Activated B cell treated with CpG ODN at 0.5 μM for 24 hours (primary cell): ENCODE data around the gene PCSK4. TPM values are rescaled to one million over a fixed set of nuclear protein-coding genes. Genes with fewer than 3 reads are reported as not detected.

Source experiments
- ATAC-seq: fragments of 200-7000 bp; cut with Tn5 transposase; one replicate; pipeline ENCODE4 v1.10.0; 2021; ENCODE audit warnings: low read depth, mild to moderate bottlenecking, moderate library complexity
- CTCF ChIA-PET: fragments of 350-600 bp; sonication (Branson Sonifier 250); formaldehyde crosslinking; loops from one replicate; lab custom pipeline; 2021; ENCODE audit warnings: antibody characterized with exemption; lab: Charles Lee
- POLR2A ChIA-PET: fragments of 350-600 bp; sonication (Branson Sonifier 250); formaldehyde crosslinking; loops from one replicate; lab custom pipeline; 2021; ENCODE audit warnings: antibody characterized with exemption; lab: Charles Lee
- DNase-seq: peaks from one replicate; pipeline ENCODE4 v3.0.0; 2022
- H3K27ac Mint-ChIP-seq: one replicate; pipeline ENCODE4 v1.8.0; 2020; ENCODE audit warnings: mixed read lengths
- H3K27me3 Mint-ChIP-seq: one replicate; pipeline ENCODE4 v1.8.0; 2021; ENCODE audit warnings: mixed read lengths
- H3K36me3 Mint-ChIP-seq: one replicate; pipeline ENCODE4 v1.8.0; 2021; ENCODE audit warnings: low read depth, mixed read lengths
- H3K4me1 Mint-ChIP-seq: one replicate; pipeline ENCODE4 v1.8.0; 2021; ENCODE audit warnings: mixed read lengths
- H3K4me3 Mint-ChIP-seq: one replicate; pipeline ENCODE4 v1.8.0; 2020; ENCODE audit warnings: mild to moderate bottlenecking, mixed read lengths
- H3K9me3 Mint-ChIP-seq: one replicate; pipeline ENCODE4 v1.8.0; 2020; ENCODE audit warnings: mixed read lengths
- intact Hi-C: fragments of 100-400 bp; cut with micrococcal nuclease; formaldehyde crosslinking; loops from one replicate; pipeline ENCODE4 v1.15.1; 2024
- total RNA-seq: library from RNA; stranded (reverse); gene quantifications from 2 replicates; pipeline ENCODE4 v1.2.3, GENCODE V29; 2022
- TF ChIP-seq, protein P1 (sequence below): fragments of 200-600 bp; IDR thresholded peaks from one replicate; pipeline ENCODE4 v1.8.0; 2022; ENCODE audit warnings: antibody characterized with exemption, mild to moderate bottlenecking

PCSK4 gene
- total RNA-seq, 1 donor from 2014 or later, result 1.3 TPM

DNA sequence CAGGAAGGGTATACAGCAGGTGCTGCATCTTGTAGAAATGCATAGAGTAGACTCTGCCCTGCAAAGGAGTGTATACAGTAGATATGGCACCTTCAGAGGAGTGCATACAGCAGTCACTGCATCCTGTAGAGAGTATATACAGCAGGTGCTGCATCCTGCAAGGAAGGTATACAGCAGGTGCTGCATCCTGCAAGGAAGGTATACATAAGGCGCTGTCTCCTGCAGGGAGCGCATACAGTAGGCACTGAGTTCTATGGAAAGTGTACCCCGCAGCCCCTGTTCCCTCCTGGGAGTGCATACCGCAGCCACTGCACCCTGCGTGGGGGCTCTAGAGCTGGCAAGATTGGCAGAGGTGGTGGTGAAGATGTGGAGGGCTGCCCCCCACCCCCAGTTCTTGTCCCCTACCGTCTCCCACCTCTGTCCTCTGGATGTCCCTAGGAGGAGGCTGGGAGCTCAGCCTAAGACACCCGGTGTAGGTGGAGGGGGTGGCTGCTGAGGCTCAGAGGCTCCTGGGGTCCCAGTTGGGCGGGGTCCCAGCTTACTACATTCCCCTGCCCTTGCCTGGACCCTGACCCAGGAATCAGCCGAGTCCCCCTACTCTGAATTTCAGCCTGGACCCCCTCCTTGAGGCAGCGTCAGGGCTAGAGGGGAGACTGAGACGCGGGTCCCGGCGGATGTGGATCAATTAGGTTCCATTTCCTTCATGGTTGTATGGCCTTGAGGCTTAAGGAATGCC lies 25.0 kb upstream of the PCSK4 start:
- ATAC-seq (no peak), DNase-seq (no peak)
- ChIA-PET POLR2A (interaction anchor here (0.6 kb wide), 1 partner anchor 281 kb away, joined by 4 read pairs; no protein-coding TSS in a partner anchor), CTCF (no interaction called here)
- Mint-ChIP-seq H3K4me3 (no peak overlapping the region), H3K36me3 (no peaks in the 10 kb centered on the region), H3K9me3 (no peaks in the 10 kb centered on the region), H3K27me3 (peaks cover 39% of the 10 kb centered on the region), H3K4me1 (peaks cover 5% of the 10 kb centered on the region), H3K27ac (no peak overlapping the region)
- intact Hi-C loops, result loop anchor here (2.0 kb wide), 1 partner anchor 40 kb away; no protein-coding TSS in a partner anchor
- TF ChIP-seq, protein P1, sequence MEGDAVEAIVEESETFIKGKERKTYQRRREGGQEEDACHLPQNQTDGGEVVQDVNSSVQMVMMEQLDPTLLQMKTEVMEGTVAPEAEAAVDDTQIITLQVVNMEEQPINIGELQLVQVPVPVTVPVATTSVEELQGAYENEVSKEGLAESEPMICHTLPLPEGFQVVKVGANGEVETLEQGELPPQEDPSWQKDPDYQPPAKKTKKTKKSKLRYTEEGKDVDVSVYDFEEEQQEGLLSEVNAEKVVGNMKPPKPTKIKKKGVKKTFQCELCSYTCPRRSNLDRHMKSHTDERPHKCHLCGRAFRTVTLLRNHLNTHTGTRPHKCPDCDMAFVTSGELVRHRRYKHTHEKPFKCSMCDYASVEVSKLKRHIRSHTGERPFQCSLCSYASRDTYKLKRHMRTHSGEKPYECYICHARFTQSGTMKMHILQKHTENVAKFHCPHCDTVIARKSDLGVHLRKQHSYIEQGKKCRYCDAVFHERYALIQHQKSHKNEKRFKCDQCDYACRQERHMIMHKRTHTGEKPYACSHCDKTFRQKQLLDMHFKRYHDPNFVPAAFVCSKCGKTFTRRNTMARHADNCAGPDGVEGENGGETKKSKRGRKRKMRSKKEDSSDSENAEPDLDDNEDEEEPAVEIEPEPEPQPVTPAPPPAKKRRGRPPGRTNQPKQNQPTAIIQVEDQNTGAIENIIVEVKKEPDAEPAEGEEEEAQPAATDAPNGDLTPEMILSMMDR, result no peak

DNA sequence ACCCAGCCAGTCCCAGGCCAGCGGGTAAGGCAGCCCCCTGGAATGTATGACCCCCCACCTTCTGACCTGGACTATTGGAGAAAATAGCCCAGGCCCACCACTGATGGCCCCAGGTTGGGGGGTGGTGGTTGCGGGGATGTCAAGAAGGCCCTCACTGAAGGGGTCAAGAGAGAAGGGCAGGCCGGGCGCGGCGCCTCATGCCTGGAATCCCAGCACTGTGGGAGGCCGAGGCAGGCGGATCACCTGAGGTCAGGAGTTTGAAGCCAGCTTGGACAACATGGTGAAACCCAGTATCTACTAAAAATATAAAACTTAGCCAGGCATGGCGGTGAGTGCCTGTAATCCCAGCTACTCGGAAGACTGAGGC lies 24.1 kb upstream of the PCSK4 start:
- ATAC-seq (no peak), DNase-seq (no peak)
- no peak overlapping the region for H3K27ac Mint-ChIP-seq
- H3K4me3 Mint-ChIP-seq, result no peak overlapping the region
- POLR2A ChIA-PET, result interaction anchor here (0.7 kb wide), 1 partner anchor 245 kb away, joined by 9 read pairs; no protein-coding TSS in a partner anchor
- peaks cover 5% of the 10 kb centered on the region for H3K4me1 Mint-ChIP-seq
- CTCF ChIA-PET, result no interaction called here
- intact Hi-C loops, result loop anchor here (2.0 kb wide), 1 partner anchor 41 kb away; no protein-coding TSS in a partner anchor
- TF ChIP-seq, protein P1, result no peak
- no peaks in the 10 kb centered on the region for H3K9me3 Mint-ChIP-seq
- no peaks in the 10 kb centered on the region for H3K36me3 Mint-ChIP-seq
- peaks cover 44% of the 10 kb centered on the region for H3K27me3 Mint-ChIP-seq

DNA sequence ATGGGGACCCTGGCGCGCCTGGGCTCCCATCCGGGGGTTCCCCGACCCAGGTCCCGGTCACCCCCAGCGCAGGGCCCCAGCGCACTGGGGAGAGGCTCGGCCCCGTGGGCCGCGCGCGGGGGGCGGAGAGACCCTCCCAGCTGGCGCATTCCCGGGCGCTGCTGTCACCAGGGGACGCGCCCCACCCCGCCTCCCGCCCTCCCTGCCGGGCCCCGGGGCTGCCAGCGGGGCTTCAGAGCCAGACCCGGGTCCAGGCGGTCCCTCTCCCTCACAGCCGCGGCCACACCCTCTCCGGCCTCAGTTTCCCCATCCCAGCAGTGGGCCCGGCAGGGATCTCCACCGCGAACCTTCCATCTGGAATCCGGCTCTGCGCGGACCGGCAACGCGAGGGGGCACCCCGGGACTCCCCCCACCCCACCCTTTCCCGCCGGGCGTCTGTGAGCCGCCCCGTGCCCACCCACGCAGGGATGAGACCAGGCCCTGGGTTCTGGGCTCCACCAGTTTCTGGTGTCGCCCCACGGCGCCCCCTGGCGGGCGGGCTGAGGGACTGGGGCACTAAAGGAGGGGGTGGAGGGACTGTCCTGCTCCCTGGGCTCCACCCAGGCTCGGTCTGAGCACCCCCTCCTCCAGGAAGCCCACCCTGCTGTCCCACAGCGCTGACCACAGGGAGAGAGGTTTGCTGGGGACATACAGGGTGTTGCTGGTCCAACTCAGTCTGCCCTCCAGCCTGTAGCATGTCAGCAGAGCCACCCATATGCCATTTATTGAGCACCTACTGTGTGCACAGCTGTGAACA lies 23.5 kb upstream of the PCSK4 start:
- ChIA-PET CTCF (no interaction called here), POLR2A (interaction anchor here (0.7 kb wide), 1 partner anchor 244 kb away, joined by 9 read pairs; no protein-coding TSS in a partner anchor)
- Mint-ChIP-seq H3K36me3 (no peaks in the 10 kb centered on the region), H3K27ac (no peak overlapping the region), H3K4me1 (peaks cover 5% of the 10 kb centered on the region), H3K4me3 (no peak overlapping the region), H3K9me3 (no peaks in the 10 kb centered on the region), H3K27me3 (peaks cover 43% of the 10 kb centered on the region)
- TF ChIP-seq, protein P1, result no peak
- intact Hi-C loops, result loop anchor here (2.0 kb wide), 3 partner anchors 41 to 75 kb away; partner anchors contain the start of gene RPS15
- ATAC-seq (peak; percentile 57), DNase-seq (peak; percentile 51)

DNA sequence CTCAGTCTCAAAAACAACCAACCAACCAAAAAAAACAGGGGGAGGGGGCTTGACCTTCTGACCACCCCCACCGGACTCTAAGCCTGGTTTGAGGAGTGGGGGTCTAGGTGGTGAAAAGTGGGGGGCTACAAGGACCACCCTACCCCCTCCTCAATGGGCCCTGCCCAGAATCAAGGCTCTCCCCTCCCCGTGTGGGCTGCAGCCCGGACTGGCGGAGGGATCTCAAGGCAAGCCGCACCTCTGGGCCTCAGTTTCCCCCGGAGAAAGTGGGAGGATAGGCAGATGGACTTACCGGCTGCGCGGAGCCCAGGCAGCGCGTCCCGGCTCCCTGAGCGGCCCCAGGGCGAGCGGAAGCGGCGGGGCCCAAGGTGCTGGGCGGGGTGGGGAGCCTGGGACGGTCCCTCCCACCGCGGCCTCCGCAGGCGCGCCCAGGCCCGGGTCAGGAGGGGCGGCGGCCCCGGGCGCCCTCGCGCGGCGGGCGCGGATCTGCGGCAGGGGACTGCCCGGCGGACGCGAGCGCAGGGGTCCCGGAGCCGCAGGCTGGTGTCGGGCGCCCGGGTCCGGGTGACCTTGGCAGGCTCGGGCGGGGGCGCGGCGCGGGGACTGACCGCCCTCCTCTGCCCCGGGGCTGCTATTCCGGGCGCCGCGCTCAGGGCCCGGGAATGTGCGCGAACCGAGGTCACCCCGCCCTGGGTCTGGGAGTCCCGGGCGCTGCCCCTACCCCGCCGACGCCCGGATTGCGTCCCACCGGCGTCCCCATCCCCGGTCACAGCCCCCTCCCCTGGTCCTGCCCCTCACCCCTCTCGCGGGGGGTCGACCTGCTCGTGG lies 22.7 kb upstream of the PCSK4 start, which contains the start of gene ADAMTSL5:
TSS of gene ADAMTSL5 (minus strand) at position 349 of the 828 bp plus-strand sequence. CDS start 2,076 bp downstream, outside the sequence.
- ChIA-PET POLR2A (no interaction called here), CTCF (no interaction called here)
- peaks cover 36% of the 10 kb centered on the region for H3K27me3 Mint-ChIP-seq
- peak within 1 kb of the TSS; percentile 24 for H3K4me3 Mint-ChIP-seq
- peaks cover 7% of the 10 kb centered on the region for H3K4me1 Mint-ChIP-seq
- no peaks in the 10 kb centered on the region for H3K36me3 Mint-ChIP-seq
- H3K27ac Mint-ChIP-seq, result peak within 1 kb of the TSS; percentile 0
- H3K9me3 Mint-ChIP-seq, result no peaks in the 10 kb centered on the region
- DNase-seq (peak; percentile 39), ATAC-seq (peak; percentile 73)
- intact Hi-C loops, result loop anchor here (2.0 kb wide), 2 partner anchors 42 to 74 kb away; partner anchors contain the start of gene RPS15
- TF ChIP-seq, protein P1, result no peak
